ENCODE results near the gene YEATS4.

YEATS4 gene

DNA sequence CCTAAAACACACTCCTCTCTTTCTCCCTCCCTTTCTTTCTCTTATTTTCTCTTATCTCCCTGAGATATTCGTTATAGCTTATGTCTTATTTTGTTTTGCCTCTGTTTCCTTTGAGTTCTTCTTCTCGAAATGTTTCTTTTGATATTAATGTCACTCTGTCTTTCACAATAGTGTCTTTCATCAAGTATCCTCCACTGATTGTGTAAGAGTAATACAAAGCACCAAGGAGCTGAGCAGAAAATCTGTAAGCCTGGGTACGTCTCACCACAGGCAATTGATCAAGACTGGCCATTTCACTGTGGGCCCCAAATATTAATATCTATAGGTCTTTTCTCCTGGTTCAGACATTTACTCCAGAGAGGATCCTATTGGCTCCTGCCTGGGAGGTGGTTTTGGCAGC lies 16.2 kb upstream of the YEATS4 start:
- TF ChIP-seq SIN3A (IDR thresholded peaks at IDR 0.05; ENCODE audit: borderline replicate concordance, insufficient read depth, low read length) = no peak
- no peak for TF ChIP-seq REST (IDR thresholded peaks at IDR 0.05; ENCODE audit: insufficient read depth in 1 of 2, low read depth in 2 of 2, low read length in 2 of 2)
- no peak for TF ChIP-seq TAF1 (IDR thresholded peaks at IDR 0.05; ENCODE audit: borderline replicate concordance, insufficient read depth, low read length)
- TF ChIP-seq FOXP2 (optimal IDR thresholded peaks at IDR 0.05; ENCODE audit: borderline replicate concordance, extremely low read depth, extremely low read length, insufficient read depth) = no peak
- no peak for TF ChIP-seq POLR2AphosphoS5 (IDR thresholded peaks at IDR 0.05; ENCODE audit: low read depth, low read length)

DNA sequence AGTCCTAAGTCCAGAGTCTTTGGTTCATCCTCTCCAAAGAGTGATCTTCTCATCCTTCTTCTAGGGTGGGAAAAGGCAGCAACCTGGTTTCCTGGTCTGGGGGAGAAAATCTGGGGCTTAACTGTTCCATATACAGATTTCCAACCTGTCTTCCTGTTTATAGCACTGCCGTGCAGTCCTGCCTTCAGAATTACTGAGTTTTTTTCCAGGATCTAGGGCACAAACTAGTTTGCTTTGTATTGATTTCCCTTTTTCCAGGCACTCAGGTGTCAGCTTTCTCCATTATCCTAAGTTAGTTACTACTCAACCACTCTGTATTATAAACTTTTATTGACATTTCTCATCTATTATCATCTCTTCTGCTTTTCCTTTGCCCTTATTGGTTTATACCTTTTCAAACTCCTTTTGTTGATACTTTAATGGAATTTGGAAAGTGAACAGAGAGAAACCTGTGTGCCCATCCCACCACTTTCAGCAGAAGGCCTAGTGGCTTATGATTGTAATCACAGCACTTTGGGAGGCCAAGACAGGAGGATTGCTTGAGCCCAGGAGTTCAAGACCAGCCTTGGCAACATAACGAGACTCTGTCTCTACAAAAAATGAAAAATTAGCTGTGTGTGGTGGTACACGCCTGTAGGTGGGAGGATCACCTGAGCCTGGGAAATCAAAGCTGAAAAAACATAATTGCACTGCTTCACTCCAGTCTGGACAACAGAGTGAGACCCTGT lies 15.5 kb upstream of the YEATS4 start:
- TF ChIP-seq POLR2AphosphoS5 (IDR thresholded peaks at IDR 0.05; ENCODE audit: low read depth, low read length) (no peak), SIN3A (IDR thresholded peaks at IDR 0.05; ENCODE audit: borderline replicate concordance, insufficient read depth, low read length) (no peak), FOXP2 (optimal IDR thresholded peaks at IDR 0.05; ENCODE audit: borderline replicate concordance, extremely low read depth, extremely low read length, insufficient read depth) (no peak), TAF1 (IDR thresholded peaks at IDR 0.05; ENCODE audit: borderline replicate concordance, insufficient read depth, low read length) (no peak), REST (IDR thresholded peaks at IDR 0.05; ENCODE audit: insufficient read depth in 1 of 2, low read depth in 2 of 2, low read length in 2 of 2) (no peak)

GRCh38 chr12:69345077-69345476 lies 14.5 kb upstream of the YEATS4 start:
- no peak for TF ChIP-seq TAF1 (IDR thresholded peaks at IDR 0.05; ENCODE audit: borderline replicate concordance, insufficient read depth, low read length)

DNA sequence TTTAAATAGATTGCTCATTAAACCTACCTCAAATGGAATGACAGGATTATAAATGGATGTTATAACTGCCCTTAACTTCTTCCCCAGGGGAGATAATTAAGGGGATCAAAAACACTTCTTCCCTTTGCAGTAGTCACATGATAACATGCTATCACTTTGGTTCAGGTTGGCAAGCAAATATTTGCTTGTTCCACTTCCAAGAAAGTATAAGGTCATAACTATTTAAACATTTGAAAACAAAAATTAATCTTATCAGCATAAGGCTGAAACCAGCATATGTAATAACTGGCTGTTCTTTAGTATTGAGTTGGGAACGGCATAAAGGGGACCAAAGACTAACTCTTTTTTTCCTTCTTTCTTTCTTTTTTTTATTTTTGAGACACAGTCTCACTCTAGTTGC lies 13.8 kb upstream of the YEATS4 start:
- no peak for TF ChIP-seq TAF1 (IDR thresholded peaks at IDR 0.05; ENCODE audit: borderline replicate concordance, insufficient read depth, low read length)
- no peak for TF ChIP-seq SIN3A (IDR thresholded peaks at IDR 0.05; ENCODE audit: borderline replicate concordance, insufficient read depth, low read length)
- TF ChIP-seq FOXP2 (optimal IDR thresholded peaks at IDR 0.05; ENCODE audit: borderline replicate concordance, extremely low read depth, extremely low read length, insufficient read depth) = no peak
- TF ChIP-seq REST (IDR thresholded peaks at IDR 0.05; ENCODE audit: insufficient read depth in 1 of 2, low read depth in 2 of 2, low read length in 2 of 2) = no peak
- TF ChIP-seq POLR2AphosphoS5 (IDR thresholded peaks at IDR 0.05; ENCODE audit: low read depth, low read length) = no peak

- no peak for TF ChIP-seq TAF1 (IDR thresholded peaks at IDR 0.05; ENCODE audit: borderline replicate concordance, insufficient read depth, low read length)
- no peak for TF ChIP-seq REST (IDR thresholded peaks at IDR 0.05; ENCODE audit: insufficient read depth in 1 of 2, low read depth in 2 of 2, low read length in 2 of 2)
- TF ChIP-seq POLR2AphosphoS5 (IDR thresholded peaks at IDR 0.05; ENCODE audit: low read depth, low read length) = no peak
- TF ChIP-seq SIN3A (IDR thresholded peaks at IDR 0.05; ENCODE audit: borderline replicate concordance, insufficient read depth, low read length) = no peak
- TF ChIP-seq FOXP2 (optimal IDR thresholded peaks at IDR 0.05; ENCODE audit: borderline replicate concordance, extremely low read depth, extremely low read length, insufficient read depth) = no peak
These were observed 11.2 kb upstream of the YEATS4 start, which contains the start of gene LYZ for GRCh38 chr12:69348162-69348938. Gene LYZ, plus strand, starts transcription at chr12:69348381. Its CDS starts 28 bp downstream, at chr12:69348409.
